Keratinocyte (primary cell): ENCODE measurements around the gene BATF2.
A peak's percentile ranks its signal among the peaks of the same experiment; 100 is the strongest.

Source experiments
- CTCF ChIP-seq, 3 experiments: IDR thresholded peaks in 1 of 3; conservative IDR thresholded peaks in 1 of 3; optimal IDR thresholded peaks in 1 of 3; 2 replicates in 2 of 3; 3 replicates in 1 of 3; pipeline versions ENCODE3 to v1.5.1; 2011; ENCODE audit warnings: low read length in 3 of 3, mild to moderate bottlenecking in 3 of 3, moderate library complexity in 2 of 3, control low read depth in 1 of 3, inconsistent platforms in 1 of 3; ENCODE audit not compliant: insufficient read depth in 2 of 3; ENCODE audit errors: extremely low read depth in 1 of 3
- EZH2 ChIP-seq: IDR thresholded peaks from one replicate; pipeline ENCODE4 v1.6.1; 2012; ENCODE audit warnings: inconsistent platforms, mild to moderate bottlenecking, low read length, moderate library complexity

- TF ChIP-seq CTCF (optimal IDR thresholded peaks at IDR 0.05 in 1 of 3, IDR thresholded peaks at IDR 0.05 in 1 of 3, conservative IDR thresholded peaks at IDR 0.05 in 1 of 3; ENCODE audit: extremely low read depth in 1 of 3, insufficient read depth in 2 of 3, low read length in 3 of 3) (peak; percentile 65 to 88 (median 84)), EZH2 (no peak)
Observed at GRCh38 chr11:65013130-65013887, 16.5 kb upstream of the BATF2 start.
